SU-DHL-6 (cell line): Measurements from ENCODE around the gene RBCK1.
"Not testable (repeated sequence)": the region's sequence is repeated elsewhere in the genome, so short reads cannot be mapped to it uniquely, and the experiment has no call there.

Experiments used
- EZH2phosphoT487 ChIP-seq: fragments of 200-600 bp; sonication (generic), shearing (Covaris generic); conservative IDR thresholded peaks from 2 replicates; pipeline ENCODE4 v1.6.1; 2018; ENCODE audit warnings: mild to moderate bottlenecking, antibody characterized with exemption, low read length, moderate library complexity, mixed read lengths
- TF ChIP-seq, protein P1 (sequence below): fragments of 200-600 bp; sonication (generic); IDR thresholded peaks from one replicate; pipeline ENCODE4 v1.5.1; 2017; ENCODE audit warnings: antibody characterized with exemption, mild to moderate bottlenecking, low read length, moderate library complexity; ENCODE audit not compliant: insufficient read depth, poor library complexity, severe bottlenecking

DNA sequence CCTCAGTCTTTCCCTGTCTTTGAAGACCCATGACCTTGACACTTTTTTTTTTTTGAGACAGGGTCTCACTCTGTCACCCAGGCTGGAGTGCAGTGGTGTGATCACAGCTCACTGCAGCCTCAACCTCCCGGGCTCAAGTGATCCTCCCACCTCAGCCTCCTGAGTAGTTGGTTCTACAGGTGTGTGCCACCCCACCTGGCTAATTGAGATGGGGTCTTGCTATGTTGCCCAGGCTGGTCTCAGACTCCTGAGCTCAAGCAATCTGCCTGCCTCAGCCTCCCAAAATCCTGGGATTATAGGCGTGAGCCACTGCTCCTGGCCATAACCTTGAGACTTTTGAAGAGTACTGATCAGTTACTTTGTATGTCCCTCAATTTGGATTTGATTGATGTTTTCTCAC, 14.8 kb upstream of the RBCK1 start:
- TF ChIP-seq, protein P1, sequence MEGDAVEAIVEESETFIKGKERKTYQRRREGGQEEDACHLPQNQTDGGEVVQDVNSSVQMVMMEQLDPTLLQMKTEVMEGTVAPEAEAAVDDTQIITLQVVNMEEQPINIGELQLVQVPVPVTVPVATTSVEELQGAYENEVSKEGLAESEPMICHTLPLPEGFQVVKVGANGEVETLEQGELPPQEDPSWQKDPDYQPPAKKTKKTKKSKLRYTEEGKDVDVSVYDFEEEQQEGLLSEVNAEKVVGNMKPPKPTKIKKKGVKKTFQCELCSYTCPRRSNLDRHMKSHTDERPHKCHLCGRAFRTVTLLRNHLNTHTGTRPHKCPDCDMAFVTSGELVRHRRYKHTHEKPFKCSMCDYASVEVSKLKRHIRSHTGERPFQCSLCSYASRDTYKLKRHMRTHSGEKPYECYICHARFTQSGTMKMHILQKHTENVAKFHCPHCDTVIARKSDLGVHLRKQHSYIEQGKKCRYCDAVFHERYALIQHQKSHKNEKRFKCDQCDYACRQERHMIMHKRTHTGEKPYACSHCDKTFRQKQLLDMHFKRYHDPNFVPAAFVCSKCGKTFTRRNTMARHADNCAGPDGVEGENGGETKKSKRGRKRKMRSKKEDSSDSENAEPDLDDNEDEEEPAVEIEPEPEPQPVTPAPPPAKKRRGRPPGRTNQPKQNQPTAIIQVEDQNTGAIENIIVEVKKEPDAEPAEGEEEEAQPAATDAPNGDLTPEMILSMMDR: not testable (repeated sequence)
- not testable (repeated sequence) for TF ChIP-seq EZH2phosphoT487
